H7 (cell line): ENCODE measurements around the gene MTHFD2. TPM values are rescaled to one million over a fixed set of nuclear protein-coding genes. Genes with fewer than 3 reads are reported as not detected.
A peak's percentile ranks its signal among the peaks of the same experiment; 100 is the strongest.

Experiments
- DNase-seq: peaks from one replicate; pipeline ENCODE4 v3.0.0; 2012
- H3K27me3 ChIP-seq: 2 replicates; pipeline ENCODE4 v1.6.0; 2011; ENCODE audit warnings: mild to moderate bottlenecking, low read length; ENCODE audit not compliant: control insufficient read depth, insufficient read depth
- H3K36me3 ChIP-seq: replicated peaks from 2 replicates; pipeline ENCODE4 v1.5.1; 2011; ENCODE audit warnings: low read length; ENCODE audit not compliant: control insufficient read depth, insufficient read depth
- H3K4me3 ChIP-seq: 2 replicates; pipeline ENCODE4 v1.5.1; 2011; ENCODE audit warnings: low read depth, mild to moderate bottlenecking, control low read depth, low read length, moderate library complexity; ENCODE audit not compliant: insufficient read depth
- total RNA-seq: library from RNA; depleted of rRNA; stranded (reverse); fragments of >200 nt; shearing (Covaris generic); gene quantifications from 2 replicates; pipeline ENCODE4 v1.2.3, GENCODE V29; 2014; rRNA removed

The MTHFD2 gene
- total RNA-seq, 1 experiment from 2014 or later = 303 TPM

GRCh38 chr2:74253971-74254310 lies 55.5 kb downstream of the MTHFD2 start:
- Histone ChIP-seq H3K27me3 (no peaks in the 10 kb centered on the region), H3K36me3 (no peaks in the 10 kb centered on the region), H3K4me3 (no peak overlapping the region)
- no peak for DNase-seq

GRCh38 chr2:74255660-74256213 lies 57.3 kb downstream of the MTHFD2 start:
- no peak for DNase-seq
- Histone ChIP-seq H3K4me3 (no peak overlapping the region), H3K36me3 (no peaks in the 10 kb centered on the region), H3K27me3 (no peaks in the 10 kb centered on the region)

GRCh38 chr2:74259191-74259590 lies 60.8 kb downstream of the MTHFD2 start:
- H3K27me3 ChIP-seq = no peaks in the 10 kb centered on the region
- no peak overlapping the region for H3K4me3 ChIP-seq
- DNase-seq = no peak
- H3K36me3 ChIP-seq = no peaks in the 10 kb centered on the region

DNA sequence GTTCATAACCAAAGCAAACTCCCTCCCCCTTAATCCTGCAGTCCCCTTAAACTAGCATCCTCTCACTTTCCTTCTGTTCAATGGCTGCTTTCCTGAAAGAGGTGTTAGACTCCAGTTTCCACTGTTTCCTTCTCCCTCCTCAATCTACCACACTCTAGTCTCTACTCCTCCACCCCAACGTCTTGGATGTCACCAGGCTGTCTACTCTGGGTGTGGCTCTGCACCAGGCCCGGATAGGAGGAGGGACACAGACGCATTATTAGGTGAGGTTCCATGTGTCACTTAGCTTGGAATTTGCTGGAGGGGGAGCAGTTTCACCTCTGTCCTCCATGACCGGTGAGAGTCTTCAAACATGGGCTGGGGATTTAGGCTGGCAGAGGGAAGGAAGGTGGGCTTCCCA lies 61.3 kb downstream of the MTHFD2 start:
- no peaks in the 10 kb centered on the region for H3K27me3 ChIP-seq
- DNase-seq = no peak
- H3K36me3 ChIP-seq = no peaks in the 10 kb centered on the region
- no peak overlapping the region for H3K4me3 ChIP-seq

DNA sequence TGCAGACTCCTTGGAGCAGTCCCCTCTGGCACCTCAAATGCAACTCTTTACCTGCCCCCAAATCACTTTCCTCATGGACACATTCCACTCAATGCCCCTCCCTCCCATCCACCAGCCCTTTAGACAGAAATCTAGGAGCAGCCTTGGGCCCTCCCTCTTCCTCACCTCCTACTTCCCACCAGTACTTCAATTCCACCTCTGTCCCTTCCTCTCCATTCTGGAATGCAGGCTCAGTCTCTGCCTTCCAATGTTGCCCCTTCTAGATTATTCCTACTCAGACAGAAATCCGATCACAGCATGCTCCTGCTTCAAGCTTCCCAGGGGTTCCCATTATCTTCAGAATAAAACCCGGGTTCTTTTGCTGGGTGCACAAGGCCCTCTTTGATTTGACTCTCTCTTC lies 62.1 kb downstream of the MTHFD2 start:
- DNase-seq = peak; percentile 7
- no peaks in the 10 kb centered on the region for H3K27me3 ChIP-seq
- no peak overlapping the region for H3K4me3 ChIP-seq
- H3K36me3 ChIP-seq = no peaks in the 10 kb centered on the region

- H3K4me3 ChIP-seq = no peak overlapping the region
- peak; percentile 83 for DNase-seq
- no peaks in the 10 kb centered on the region for H3K36me3 ChIP-seq
- H3K27me3 ChIP-seq = no peaks in the 10 kb centered on the region
These were observed 62.9 kb downstream of the MTHFD2 start for GRCh38 chr2:74261204-74261864.

DNA sequence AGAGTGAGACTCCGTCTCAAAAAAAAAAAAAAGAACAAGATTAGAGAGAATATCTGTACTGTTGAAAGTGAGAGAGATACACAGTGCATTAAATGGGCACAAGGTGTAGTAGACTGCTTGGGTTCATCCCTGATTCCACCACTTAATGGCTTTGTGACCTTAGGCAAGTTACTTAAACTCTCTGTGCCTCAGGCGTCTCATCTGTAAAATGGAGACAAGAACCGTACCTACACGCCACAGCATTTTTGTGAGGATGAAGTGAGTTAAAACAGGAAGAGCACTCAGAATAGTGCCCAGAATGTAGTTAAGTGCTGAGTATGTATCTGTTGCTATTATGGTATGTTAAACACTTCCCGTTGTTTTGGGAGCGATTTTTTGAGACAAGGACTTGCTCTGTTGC lies 64.3 kb downstream of the MTHFD2 start:
- DNase-seq = no peak
- Histone ChIP-seq H3K4me3 (no peak overlapping the region), H3K36me3 (no peaks in the 10 kb centered on the region), H3K27me3 (no peaks in the 10 kb centered on the region)

- H3K4me3 ChIP-seq = no peak overlapping the region
- no peak for DNase-seq
- no peaks in the 10 kb centered on the region for H3K36me3 ChIP-seq
- H3K27me3 ChIP-seq = no peaks in the 10 kb centered on the region
These were observed 65.9 kb downstream of the MTHFD2 start for GRCh38 chr2:74264281-74264680.

DNA sequence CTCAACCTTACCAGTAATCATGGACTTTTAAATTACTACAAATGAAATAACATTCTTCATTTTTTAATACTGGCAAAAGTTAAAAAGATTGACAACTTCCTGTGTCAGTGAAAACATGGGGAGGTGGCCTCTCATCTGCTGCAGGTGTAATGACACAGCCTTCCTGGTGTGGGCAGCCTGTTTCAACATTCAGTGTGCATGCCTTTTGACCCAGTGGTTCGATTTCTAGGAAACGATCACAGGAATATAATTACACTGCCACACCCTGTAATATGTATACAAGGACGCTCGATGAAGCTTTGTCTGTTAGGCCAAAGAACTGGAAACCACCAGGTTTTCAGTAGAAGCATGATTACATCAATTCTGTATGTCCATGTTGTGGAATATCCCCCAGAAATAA lies 68.7 kb downstream of the MTHFD2 start:
- no peak overlapping the region for H3K4me3 ChIP-seq
- no peaks in the 10 kb centered on the region for H3K36me3 ChIP-seq
- H3K27me3 ChIP-seq = no peaks in the 10 kb centered on the region
- DNase-seq = peak; percentile 65

Other genes with a start within 250 kb of the MTHFD2 start
- 7.2 and 7.3 TPM in 2 replicates for gene TET3, start 213.7 kb upstream of the MTHFD2 start, total RNA-seq
- 63.3 and 77.2 TPM in 2 replicates for gene BOLA3, start 50.7 kb upstream of the MTHFD2 start, total RNA-seq
- 75.5 and 84.6 TPM in 2 replicates for gene MOB1A, start 19.7 kb upstream of the MTHFD2 start, total RNA-seq
- gene SLC4A5, start 144.8 kb downstream of the MTHFD2 start, total RNA-seq = 0.90 and 1.1 TPM in 2 replicates
- gene DCTN1, start 181.7 kb downstream of the MTHFD2 start, total RNA-seq = 100 and 105 TPM in 2 replicates
- 0.83 and 1.6 TPM in 2 replicates for gene C2orf81, start 223.0 kb downstream of the MTHFD2 start, total RNA-seq
- 38.0 and 55.5 TPM in 2 replicates for gene WDR54, start 223.1 kb downstream of the MTHFD2 start, total RNA-seq
- 93.4 and 107 TPM in 2 replicates for gene RTKN, start 243.3 kb downstream of the MTHFD2 start, total RNA-seq